ENCODE measurements around the gene PIK3R5. TPM values are rescaled to one million over a fixed set of nuclear protein-coding genes. Genes with fewer than 3 reads are reported as not detected.
"Not testable (repeated sequence)": the region's sequence is repeated elsewhere in the genome, so short reads cannot be mapped to it uniquely, and the experiment has no call there.

The PIK3R5 gene
- total and polyA plus RNA-seq, 2 donors (not counting 1 experiment from before 2014, with no cell fraction given), result 0.15 TPM; not detected in 1

- no peaks in the 10 kb centered on the region for H3K27me3 ChIP-seq (ENCODE audit: control insufficient read depth, insufficient read depth, low read length)
- no peak overlapping the region for H3K4me2 ChIP-seq (ENCODE audit: extremely low read depth, insufficient read depth, low read length)
- H3K4me1 ChIP-seq (ENCODE audit: control insufficient read depth, extremely low read depth, insufficient read depth, low read length), result no peaks in the 10 kb centered on the region
- H3K79me2 ChIP-seq (ENCODE audit: control insufficient read depth, insufficient read depth, low read length), result no peaks in the 10 kb centered on the region
- no peaks in the 10 kb centered on the region for H3K36me3 ChIP-seq (ENCODE audit: control insufficient read depth, insufficient read depth, low read length)
- H3K9me3 ChIP-seq (ENCODE audit: control insufficient read depth, insufficient read depth, low read depth, low read length), result no peaks in the 10 kb centered on the region
- H3K4me3 ChIP-seq (replicated peaks in 1 of 4; ENCODE audit: control extremely low read depth in 1 of 4, insufficient read depth in 1 of 4, low read depth in 3 of 4, low read length in 4 of 4), result no peak overlapping the region
- H3K9ac ChIP-seq (ENCODE audit: insufficient read depth, low read length), result no peak overlapping the region
- DNase-seq (ENCODE audit: low read depth in 2 of 2), result peak; percentile 49 to 63
- no peak for TF ChIP-seq EZH2 (IDR thresholded peaks at IDR 0.05; ENCODE audit: low read length, missing control alignments)
- TF ChIP-seq CTCF (conservative IDR thresholded peaks at IDR 0.05 in 1 of 2, IDR thresholded peaks at IDR 0.05 in 1 of 2; ENCODE audit: low read depth in 1 of 2, low read length in 2 of 2), result peak; percentile 86 to 88
- H4K20me1 ChIP-seq (ENCODE audit: control insufficient read depth, extremely low read depth, insufficient read depth, low read length), result no peaks in the 10 kb centered on the region
- no peak overlapping the region for H2AFZ ChIP-seq (ENCODE audit: low read length)
- H3K27ac ChIP-seq (ENCODE audit: insufficient read depth, low read length), result no peak overlapping the region
These were observed 26.2 kb upstream of the PIK3R5 start for GRCh38 chr17:8991514-8992285.

GRCh38 chr17:8988263-8988935 is 22.9 kb upstream of the PIK3R5 start:
- not testable (repeated sequence) for H3K27ac ChIP-seq (ENCODE audit: insufficient read depth, low read length); DNase-seq (ENCODE audit: low read depth in 2 of 2); H3K27me3 ChIP-seq (ENCODE audit: control insufficient read depth, insufficient read depth, low read length); H3K4me1 ChIP-seq (ENCODE audit: control insufficient read depth, extremely low read depth, insufficient read depth, low read length); H3K9me3 ChIP-seq (ENCODE audit: control insufficient read depth, insufficient read depth, low read depth, low read length); H3K9ac ChIP-seq (ENCODE audit: insufficient read depth, low read length); H3K36me3 ChIP-seq (ENCODE audit: control insufficient read depth, insufficient read depth, low read length); H2AFZ ChIP-seq (ENCODE audit: low read length); H3K79me2 ChIP-seq (ENCODE audit: control insufficient read depth, insufficient read depth, low read length); H4K20me1 ChIP-seq (ENCODE audit: control insufficient read depth, extremely low read depth, insufficient read depth, low read length); H3K4me2 ChIP-seq (ENCODE audit: extremely low read depth, insufficient read depth, low read length); H3K4me3 ChIP-seq (replicated peaks in 1 of 4; ENCODE audit: control extremely low read depth in 1 of 4, insufficient read depth in 1 of 4, low read depth in 3 of 4, low read length in 4 of 4)

GRCh38 chr17:8986295-8986694 is 20.8 kb upstream of the PIK3R5 start:
- Histone ChIP-seq H3K36me3 (ENCODE audit: control insufficient read depth, insufficient read depth, low read length) (no peaks in the 10 kb centered on the region), H3K9ac (ENCODE audit: insufficient read depth, low read length) (no peak overlapping the region), H3K79me2 (ENCODE audit: control insufficient read depth, insufficient read depth, low read length) (no peaks in the 10 kb centered on the region), H4K20me1 (ENCODE audit: control insufficient read depth, extremely low read depth, insufficient read depth, low read length) (no peaks in the 10 kb centered on the region), H3K4me3 (replicated peaks in 1 of 4; ENCODE audit: control extremely low read depth in 1 of 4, insufficient read depth in 1 of 4, low read depth in 3 of 4, low read length in 4 of 4) (no peak overlapping the region), H3K27me3 (ENCODE audit: control insufficient read depth, insufficient read depth, low read length) (no peaks in the 10 kb centered on the region), H2AFZ (ENCODE audit: low read length) (no peak overlapping the region), H3K4me1 (ENCODE audit: control insufficient read depth, extremely low read depth, insufficient read depth, low read length) (no peaks in the 10 kb centered on the region), H3K4me2 (ENCODE audit: extremely low read depth, insufficient read depth, low read length) (no peak overlapping the region), H3K9me3 (ENCODE audit: control insufficient read depth, insufficient read depth, low read depth, low read length) (no peaks in the 10 kb centered on the region), H3K27ac (ENCODE audit: insufficient read depth, low read length) (no peak overlapping the region)
- no peak for DNase-seq (ENCODE audit: low read depth in 2 of 2)
- no peak for TF ChIP-seq CTCF (conservative IDR thresholded peaks at IDR 0.05 in 1 of 2, IDR thresholded peaks at IDR 0.05 in 1 of 2; ENCODE audit: low read depth in 1 of 2, low read length in 2 of 2)

Data from fibroblast of lung (primary cell).